ENCODE measurements around the gene TP53I13. TPM values are rescaled to one million over a fixed set of nuclear protein-coding genes. Genes with fewer than 3 reads are reported as not detected.

The TP53I13 gene
- total RNA-seq, 1 experiment from 2014 or later, result 28.1 TPM

DNA sequence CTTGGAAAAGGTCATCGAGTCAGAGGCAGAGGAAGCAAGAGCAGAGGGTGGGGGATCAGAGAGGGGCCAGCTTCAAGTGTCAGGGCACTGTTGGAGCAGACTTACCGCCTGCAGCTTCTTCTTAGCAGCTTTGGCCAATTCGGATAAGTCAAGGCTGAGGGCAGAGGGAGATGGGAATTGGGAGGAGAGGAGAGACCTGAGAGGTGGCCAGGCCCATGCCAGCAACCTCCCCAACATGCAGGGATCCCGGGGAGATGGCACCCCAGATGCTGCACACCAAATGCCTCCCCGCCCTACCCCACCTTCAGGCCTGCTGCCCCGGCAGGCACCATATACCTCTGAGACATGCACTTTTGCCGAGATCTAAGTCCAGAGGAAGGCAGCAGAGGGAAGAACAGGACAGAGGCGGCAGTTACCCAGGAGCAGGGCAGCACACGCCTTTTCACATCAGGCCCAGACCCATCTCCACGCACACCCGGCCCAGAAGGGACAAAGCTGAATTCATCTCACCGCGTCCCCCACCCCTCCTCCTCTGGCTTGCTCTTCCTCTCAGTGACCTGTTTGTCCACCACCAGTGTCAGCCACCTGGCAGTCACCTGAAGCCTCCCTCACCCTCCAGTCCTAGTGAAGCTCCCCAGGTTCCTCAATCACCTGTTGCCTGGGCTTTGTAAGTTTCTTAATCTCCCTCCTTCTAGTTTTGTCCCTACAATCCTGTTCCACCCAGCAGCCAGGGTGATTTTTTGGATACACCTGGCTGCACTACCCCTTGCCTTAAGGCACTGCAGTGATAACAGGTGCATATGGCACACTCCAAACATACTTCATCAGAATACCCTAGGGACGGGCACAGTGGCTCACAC lies 10.4 kb downstream of the TP53I13 start:
- no peaks in the 10 kb centered on the region for H3K4me1 ChIP-seq (ENCODE audit: insufficient read depth, low read length)
- WGBS (ENCODE audit: extremely low coverage, insufficient read length, low lambda C conversion rate), result no CpG with 5 or more reads among the region's 14 CpGs
- H3K14ac ChIP-seq (ENCODE audit: insufficient read depth, low read length), result no peak overlapping the region; the same call in 1 of the 2 replicates
- TF ChIP-seq, protein P1, sequence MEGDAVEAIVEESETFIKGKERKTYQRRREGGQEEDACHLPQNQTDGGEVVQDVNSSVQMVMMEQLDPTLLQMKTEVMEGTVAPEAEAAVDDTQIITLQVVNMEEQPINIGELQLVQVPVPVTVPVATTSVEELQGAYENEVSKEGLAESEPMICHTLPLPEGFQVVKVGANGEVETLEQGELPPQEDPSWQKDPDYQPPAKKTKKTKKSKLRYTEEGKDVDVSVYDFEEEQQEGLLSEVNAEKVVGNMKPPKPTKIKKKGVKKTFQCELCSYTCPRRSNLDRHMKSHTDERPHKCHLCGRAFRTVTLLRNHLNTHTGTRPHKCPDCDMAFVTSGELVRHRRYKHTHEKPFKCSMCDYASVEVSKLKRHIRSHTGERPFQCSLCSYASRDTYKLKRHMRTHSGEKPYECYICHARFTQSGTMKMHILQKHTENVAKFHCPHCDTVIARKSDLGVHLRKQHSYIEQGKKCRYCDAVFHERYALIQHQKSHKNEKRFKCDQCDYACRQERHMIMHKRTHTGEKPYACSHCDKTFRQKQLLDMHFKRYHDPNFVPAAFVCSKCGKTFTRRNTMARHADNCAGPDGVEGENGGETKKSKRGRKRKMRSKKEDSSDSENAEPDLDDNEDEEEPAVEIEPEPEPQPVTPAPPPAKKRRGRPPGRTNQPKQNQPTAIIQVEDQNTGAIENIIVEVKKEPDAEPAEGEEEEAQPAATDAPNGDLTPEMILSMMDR (conservative IDR thresholded peaks at IDR 0.05), result no peak
- no peak overlapping the region for H3K4me2 ChIP-seq (ENCODE audit: insufficient read depth, insufficient read length, low read length)
- no peak overlapping the region for H2BK5ac ChIP-seq (ENCODE audit: insufficient read length, low read length)
- Mint-ChIP-seq H3K36me3 (ENCODE audit: insufficient read depth in 1 of 3, low read depth in 3 of 3) (peaks cover 27 to 77% (median 61%) of the 10 kb centered on the region in 3 experiments), H3K4me3 (no peak overlapping the region), H3K4me1 (peaks cover 2 to 6% of the 10 kb centered on the region in 2 experiments), H3K9me3 (no peaks in the 10 kb centered on the region), H3K27ac (peak overlapping the region; percentile 33 to 77 (median 64); a peak in 3 of 7 replicates), H3K27me3 (ENCODE audit: low read depth) (no peaks in the 10 kb centered on the region)
- H2BK12ac ChIP-seq (ENCODE audit: insufficient read length, low read depth, low read length), result no peak overlapping the region
- H3K79me2 ChIP-seq (ENCODE audit: insufficient read depth, low read length), result no peaks in the 10 kb centered on the region
- no peak overlapping the region for H3K9ac ChIP-seq (ENCODE audit: extremely low read depth, insufficient read length, low read length)
- H3K4ac ChIP-seq (ENCODE audit: low read depth, low read length), result no peak overlapping the region
- H3K27me3 ChIP-seq (ENCODE audit: insufficient read depth, low read length), result no peaks in the 10 kb centered on the region
- H4K8ac ChIP-seq (replicated peaks; ENCODE audit: insufficient read length, low read depth, low read length), result no peak overlapping the region
- no peaks in the 10 kb centered on the region for H3K9me3 ChIP-seq (ENCODE audit: control insufficient read depth, low read depth, low read length)
- no peaks in the 10 kb centered on the region for H3K79me1 ChIP-seq (ENCODE audit: insufficient read depth, low read depth, low read length, poor library complexity, severe bottlenecking)
- no peak overlapping the region for H2AK5ac ChIP-seq (ENCODE audit: insufficient read length, low read length)
- H3K56ac ChIP-seq (ENCODE audit: insufficient read length, low read depth, low read length), result no peak overlapping the region
- H2BK120ac ChIP-seq (ENCODE audit: low read depth, low read length, poor library complexity, severe bottlenecking), result no peak overlapping the region
- no peak overlapping the region for H2BK15ac ChIP-seq (ENCODE audit: low read depth, low read length)
- no peaks in the 10 kb centered on the region for H3K23me2 ChIP-seq (ENCODE audit: insufficient read length, low read depth, low read length, poor library complexity, severe bottlenecking)
- no peak overlapping the region for H4K91ac ChIP-seq (ENCODE audit: insufficient read length, low read depth, low read length)
- no peak overlapping the region for H2AFZ ChIP-seq (ENCODE audit: low read length)
- no peak overlapping the region for H3K18ac ChIP-seq (ENCODE audit: insufficient read length, low read depth, low read length)
- H3T11ph ChIP-seq (ENCODE audit: low read length), result no peak overlapping the region
- DNase-seq, result no peak
- H4K20me1 ChIP-seq (ENCODE audit: control insufficient read depth, insufficient read depth, insufficient read length), result peaks cover 2% of the 10 kb centered on the region
- H4K5ac ChIP-seq (ENCODE audit: insufficient read length, low read depth, low read length), result no peak overlapping the region
- H3K23ac ChIP-seq (ENCODE audit: insufficient read length, low read depth, low read length), result no peak overlapping the region
- no peak overlapping the region for H3K27ac ChIP-seq (ENCODE audit: insufficient read length, low read depth, low read length)
- no peak overlapping the region for H2BK20ac ChIP-seq (ENCODE audit: low read depth, low read length, poor library complexity, severe bottlenecking)

Data from H9 (cell line).